ENCODE data around the gene GDF2. TPM values are rescaled to one million over a fixed set of nuclear protein-coding genes. Genes with fewer than 3 reads are reported as not detected.

GDF2 gene
- total RNA-seq, 1 donor from 2014 or later, result not detected

DNA sequence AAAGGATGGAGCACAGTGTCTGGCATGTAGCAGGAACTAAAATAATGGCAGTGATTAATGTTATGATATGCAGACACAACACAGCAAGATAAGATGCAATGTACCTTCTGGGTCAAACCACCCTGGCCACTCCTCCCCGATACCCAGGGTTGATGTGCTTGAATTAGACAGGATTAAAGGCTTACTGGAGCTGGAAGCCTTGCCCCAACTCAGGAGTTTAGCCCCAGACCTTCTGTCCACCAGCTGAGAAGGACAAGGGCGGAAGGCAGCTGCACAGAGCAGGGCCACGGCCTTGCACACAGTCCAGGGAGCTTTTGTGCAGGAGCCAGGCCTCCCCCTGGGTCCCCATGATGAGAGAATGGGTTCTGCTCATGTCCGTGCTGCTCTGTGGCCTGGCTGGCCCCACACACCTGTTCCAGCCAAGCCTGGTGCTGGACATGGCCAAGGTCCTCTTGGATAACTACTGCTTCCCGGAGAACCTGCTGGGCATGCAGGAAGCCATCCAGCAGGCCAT, 25.9 kb downstream of the GDF2 start, which contains the start of gene RBP3:
Gene RBP3, plus strand, starts transcription at position 226 of the 514 bp plus-strand sequence. Its CDS starts 122 bp downstream, at position 348.
- H3K27ac Mint-ChIP-seq (ENCODE audit: unreplicated experiment), result peak within 1 kb of the TSS; percentile 19
- no peaks in the 10 kb centered on the region for H3K36me3 Mint-ChIP-seq (ENCODE audit: unreplicated experiment)
- peaks cover 10% of the 10 kb centered on the region for H3K27me3 Mint-ChIP-seq (ENCODE audit: unreplicated experiment)
- peaks cover 11% of the 10 kb centered on the region for H3K4me1 Mint-ChIP-seq (ENCODE audit: low read depth, unreplicated experiment)
- DNase-seq, result no peak
- no peak within 1 kb of the TSS for H3K4me3 Mint-ChIP-seq (ENCODE audit: unreplicated experiment)
- TF ChIP-seq, protein P1, sequence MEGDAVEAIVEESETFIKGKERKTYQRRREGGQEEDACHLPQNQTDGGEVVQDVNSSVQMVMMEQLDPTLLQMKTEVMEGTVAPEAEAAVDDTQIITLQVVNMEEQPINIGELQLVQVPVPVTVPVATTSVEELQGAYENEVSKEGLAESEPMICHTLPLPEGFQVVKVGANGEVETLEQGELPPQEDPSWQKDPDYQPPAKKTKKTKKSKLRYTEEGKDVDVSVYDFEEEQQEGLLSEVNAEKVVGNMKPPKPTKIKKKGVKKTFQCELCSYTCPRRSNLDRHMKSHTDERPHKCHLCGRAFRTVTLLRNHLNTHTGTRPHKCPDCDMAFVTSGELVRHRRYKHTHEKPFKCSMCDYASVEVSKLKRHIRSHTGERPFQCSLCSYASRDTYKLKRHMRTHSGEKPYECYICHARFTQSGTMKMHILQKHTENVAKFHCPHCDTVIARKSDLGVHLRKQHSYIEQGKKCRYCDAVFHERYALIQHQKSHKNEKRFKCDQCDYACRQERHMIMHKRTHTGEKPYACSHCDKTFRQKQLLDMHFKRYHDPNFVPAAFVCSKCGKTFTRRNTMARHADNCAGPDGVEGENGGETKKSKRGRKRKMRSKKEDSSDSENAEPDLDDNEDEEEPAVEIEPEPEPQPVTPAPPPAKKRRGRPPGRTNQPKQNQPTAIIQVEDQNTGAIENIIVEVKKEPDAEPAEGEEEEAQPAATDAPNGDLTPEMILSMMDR (IDR thresholded peaks at IDR 0.05; ENCODE audit: partially characterized antibody, unreplicated experiment), result no peak
- peaks cover 8% of the 10 kb centered on the region for H3K9me3 Mint-ChIP-seq (ENCODE audit: unreplicated experiment)

DNA sequence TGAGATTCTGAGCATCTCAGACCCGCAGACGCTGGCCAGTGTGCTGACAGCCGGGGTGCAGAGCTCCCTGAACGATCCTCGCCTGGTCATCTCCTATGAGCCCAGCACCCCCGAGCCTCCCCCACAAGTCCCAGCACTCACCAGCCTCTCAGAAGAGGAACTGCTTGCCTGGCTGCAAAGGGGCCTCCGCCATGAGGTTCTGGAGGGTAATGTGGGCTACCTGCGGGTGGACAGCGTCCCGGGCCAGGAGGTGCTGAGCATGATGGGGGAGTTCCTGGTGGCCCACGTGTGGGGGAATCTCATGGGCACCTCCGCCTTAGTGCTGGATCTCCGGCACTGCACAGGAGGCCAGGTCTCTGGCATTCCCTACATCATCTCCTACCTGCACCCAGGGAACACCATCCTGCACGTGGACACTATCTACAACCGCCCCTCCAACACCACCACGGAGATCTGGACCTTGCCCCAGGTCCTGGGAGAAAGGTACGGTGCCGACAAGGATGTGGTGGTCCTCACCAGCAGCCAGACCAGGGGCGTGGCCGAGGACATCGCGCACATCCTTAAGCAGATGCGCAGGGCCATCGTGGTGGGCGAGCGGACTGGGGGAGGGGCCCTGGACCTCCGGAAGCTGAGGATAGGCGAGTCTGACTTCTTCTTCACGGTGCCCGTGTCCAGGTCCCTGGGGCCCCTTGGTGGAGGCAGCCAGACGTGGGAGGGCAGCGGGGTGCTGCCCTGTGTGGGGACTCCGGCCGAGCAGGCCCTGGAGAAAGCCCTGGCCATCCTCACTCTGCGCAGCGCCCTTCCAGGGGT, 26.6 kb downstream of the GDF2 start:
- Mint-ChIP-seq H3K9me3 (ENCODE audit: unreplicated experiment) (peaks cover 9% of the 10 kb centered on the region), H3K4me3 (ENCODE audit: unreplicated experiment) (no peak overlapping the region), H3K4me1 (ENCODE audit: low read depth, unreplicated experiment) (peaks cover 11% of the 10 kb centered on the region), H3K27me3 (ENCODE audit: unreplicated experiment) (peaks cover 10% of the 10 kb centered on the region), H3K27ac (ENCODE audit: unreplicated experiment) (no peak overlapping the region), H3K36me3 (ENCODE audit: unreplicated experiment) (no peaks in the 10 kb centered on the region)
- TF ChIP-seq, protein P1 (IDR thresholded peaks at IDR 0.05; ENCODE audit: partially characterized antibody, unreplicated experiment), result no peak
- DNase-seq, result no peak

DNA sequence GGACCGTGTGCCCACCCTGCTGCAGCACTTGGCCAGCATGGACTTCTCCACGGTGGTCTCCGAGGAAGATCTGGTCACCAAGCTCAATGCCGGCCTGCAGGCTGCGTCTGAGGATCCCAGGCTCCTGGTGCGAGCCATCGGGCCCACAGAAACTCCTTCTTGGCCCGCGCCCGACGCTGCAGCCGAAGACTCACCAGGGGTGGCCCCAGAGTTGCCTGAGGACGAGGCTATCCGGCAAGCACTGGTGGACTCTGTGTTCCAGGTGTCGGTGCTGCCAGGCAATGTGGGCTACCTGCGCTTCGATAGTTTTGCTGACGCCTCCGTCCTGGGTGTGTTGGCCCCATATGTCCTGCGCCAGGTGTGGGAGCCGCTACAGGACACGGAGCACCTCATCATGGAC, 27.3 kb downstream of the GDF2 start:
- no peak overlapping the region for H3K4me3 Mint-ChIP-seq (ENCODE audit: unreplicated experiment)
- peaks cover 10% of the 10 kb centered on the region for H3K27me3 Mint-ChIP-seq (ENCODE audit: unreplicated experiment)
- H3K27ac Mint-ChIP-seq (ENCODE audit: unreplicated experiment), result no peak overlapping the region
- no peaks in the 10 kb centered on the region for H3K36me3 Mint-ChIP-seq (ENCODE audit: unreplicated experiment)
- H3K4me1 Mint-ChIP-seq (ENCODE audit: low read depth, unreplicated experiment), result peaks cover 11% of the 10 kb centered on the region
- no peak for DNase-seq
- TF ChIP-seq, protein P1 (IDR thresholded peaks at IDR 0.05; ENCODE audit: partially characterized antibody, unreplicated experiment), result no peak
- H3K9me3 Mint-ChIP-seq (ENCODE audit: unreplicated experiment), result peaks cover 9% of the 10 kb centered on the region

DNA sequence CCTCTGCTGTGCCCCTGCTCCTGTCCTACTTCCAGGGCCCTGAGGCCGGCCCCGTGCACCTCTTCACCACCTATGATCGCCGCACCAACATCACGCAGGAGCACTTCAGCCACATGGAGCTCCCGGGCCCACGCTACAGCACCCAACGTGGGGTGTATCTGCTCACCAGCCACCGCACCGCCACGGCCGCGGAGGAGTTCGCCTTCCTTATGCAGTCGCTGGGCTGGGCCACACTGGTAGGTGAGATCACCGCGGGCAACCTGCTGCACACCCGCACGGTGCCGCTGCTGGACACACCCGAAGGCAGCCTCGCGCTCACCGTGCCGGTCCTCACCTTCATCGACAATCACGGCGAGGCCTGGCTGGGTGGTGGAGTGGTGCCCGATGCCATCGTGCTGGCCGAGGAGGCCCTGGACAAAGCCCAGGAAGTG, 27.7 kb downstream of the GDF2 start:
- H3K4me1 Mint-ChIP-seq (ENCODE audit: low read depth, unreplicated experiment), result peaks cover 11% of the 10 kb centered on the region
- peaks cover 10% of the 10 kb centered on the region for H3K27me3 Mint-ChIP-seq (ENCODE audit: unreplicated experiment)
- no peak overlapping the region for H3K4me3 Mint-ChIP-seq (ENCODE audit: unreplicated experiment)
- TF ChIP-seq, protein P1 (IDR thresholded peaks at IDR 0.05; ENCODE audit: partially characterized antibody, unreplicated experiment), result no peak
- no peaks in the 10 kb centered on the region for H3K36me3 Mint-ChIP-seq (ENCODE audit: unreplicated experiment)
- peaks cover 9% of the 10 kb centered on the region for H3K9me3 Mint-ChIP-seq (ENCODE audit: unreplicated experiment)
- no peak for DNase-seq
- H3K27ac Mint-ChIP-seq (ENCODE audit: unreplicated experiment), result no peak overlapping the region

Measured in glutamatergic neuron (in vitro differentiated cells).